CD8-positive, alpha-beta memory T cell (primary cell): Measurements from ENCODE around the gene CPNE4. TPM values are rescaled to one million over a fixed set of nuclear protein-coding genes. Genes with fewer than 3 reads are reported as not detected.

Source experiments
- CTCF ChIA-PET: fragments of 350-600 bp; sonication (Branson Sonifier 250); formaldehyde crosslinking; loops from one replicate; lab custom pipeline; 2021; ENCODE audit warnings: antibody characterized with exemption; lab: Charles Lee
- POLR2A ChIA-PET: fragments of 350-600 bp; sonication (Branson Sonifier 250); formaldehyde crosslinking; loops from one replicate; lab custom pipeline; 2021; ENCODE audit warnings: antibody characterized with exemption; lab: Charles Lee
- DNase-seq, 5 donors: peaks; one replicate each; pipeline versions ENCODE4 v3.0.0 to v3.0.0-alpha.2; 2020 to 2022; ENCODE audit warnings: mixed read lengths in 1 of 5
- H3K27ac ChIP-seq: one replicate; pipeline ENCODE4 v1.7.0; 2013; ENCODE audit warnings: low read depth, mild to moderate bottlenecking, low read length, moderate library complexity
- H3K27me3 ChIP-seq: 2 replicates; pipeline ENCODE4 v1.7.0; 2013; ENCODE audit warnings: low read length, mild to moderate bottlenecking; ENCODE audit not compliant: insufficient read depth, poor library complexity, severe bottlenecking
- H3K36me3 ChIP-seq: 2 replicates; pipeline ENCODE4 v1.7.0; 2013; ENCODE audit warnings: mild to moderate bottlenecking, low read length, moderate library complexity; ENCODE audit not compliant: insufficient read depth
- H3K4me1 ChIP-seq: 2 replicates; pipeline ENCODE4 v1.7.0; 2013; ENCODE audit warnings: mild to moderate bottlenecking, low read length, moderate library complexity; ENCODE audit not compliant: insufficient read depth
- H3K4me3 ChIP-seq: 2 replicates; pipeline ENCODE4 v1.7.0; 2013; ENCODE audit warnings: mild to moderate bottlenecking, low read length
- H3K9me3 ChIP-seq: 2 replicates; pipeline ENCODE4 v1.7.0; 2013; ENCODE audit warnings: mild to moderate bottlenecking, low read length
- H3K27ac Mint-ChIP-seq, 8 donors: one replicate each; pipeline ENCODE4 v1.8.0; 2020 to 2021; ENCODE audit warnings: mixed read lengths in 8 of 8, mild to moderate bottlenecking in 6 of 8, inconsistent platforms in 3 of 8, moderate library complexity in 3 of 8
- H3K27me3 Mint-ChIP-seq, 2 donors: one replicate each; pipeline ENCODE4 v1.8.0; 2020 to 2021; ENCODE audit warnings: mixed read lengths in 2 of 2, mild to moderate bottlenecking in 1 of 2, moderate library complexity in 1 of 2
- H3K36me3 Mint-ChIP-seq, 3 donors: one replicate each; pipeline ENCODE4 v1.8.0; 2020 to 2021; ENCODE audit warnings: mixed read lengths in 3 of 3, inconsistent platforms in 1 of 3, mild to moderate bottlenecking in 1 of 3
- H3K4me1 Mint-ChIP-seq, 3 donors: one replicate each; pipeline ENCODE4 v1.8.0; 2020 to 2021; ENCODE audit warnings: mixed read lengths in 3 of 3, inconsistent platforms in 1 of 3, mild to moderate bottlenecking in 1 of 3
- H3K4me3 Mint-ChIP-seq, 7 donors: one replicate each; pipeline ENCODE4 v1.8.0; 2020 to 2021; ENCODE audit warnings: mixed read lengths in 7 of 7, mild to moderate bottlenecking in 6 of 7, moderate library complexity in 4 of 7, inconsistent platforms in 2 of 7
- H3K9me3 Mint-ChIP-seq, 5 donors: one replicate each; pipeline ENCODE4 v1.8.0; 2020 to 2022; ENCODE audit warnings: mixed read lengths in 5 of 5, mild to moderate bottlenecking in 3 of 5, moderate library complexity in 2 of 5, inconsistent platforms in 1 of 5
- polyA plus RNA-seq: library from polyadenylated mRNA; unstranded; fragments of 300-500 nt; fragmentation: Illumina TruSeq; gene quantifications from one replicate; pipeline ENCODE4 v1.2.3, GENCODE V29; 2021
- total RNA-seq, 2 experiments: library from RNA; stranded (reverse); gene quantifications; one replicate each; pipeline ENCODE4 v1.2.3, GENCODE V29; 2021

The CPNE4 gene
- total and polyA plus RNA-seq, 3 experiments from 2014 or later: not detected

- no peak overlapping the region for H3K27ac Mint-ChIP-seq
- peaks cover 9 to 17% of the 10 kb centered on the region in 2 donors for H3K27me3 Mint-ChIP-seq
- H3K4me1 Mint-ChIP-seq: no peaks in the 10 kb centered on the region
- H3K4me3 ChIP-seq: no peak overlapping the region
- no peak overlapping the region for H3K4me3 Mint-ChIP-seq
- no peaks in the 10 kb centered on the region for H3K36me3 ChIP-seq
- no peak for DNase-seq
- POLR2A ChIA-PET: no interaction called here
- no peaks in the 10 kb centered on the region for H3K27me3 ChIP-seq
- H3K4me1 ChIP-seq: no peaks in the 10 kb centered on the region
- H3K27ac ChIP-seq: no peak overlapping the region
- no peaks in the 10 kb centered on the region for H3K9me3 Mint-ChIP-seq
- H3K36me3 Mint-ChIP-seq: no peaks in the 10 kb centered on the region
- CTCF ChIA-PET: no interaction called here
- H3K9me3 ChIP-seq: no peaks in the 10 kb centered on the region
These were observed 25.6 kb downstream of the CPNE4 start for GRCh38 chr3:132009241-132009640.

- Histone ChIP-seq H3K4me1 (no peaks in the 10 kb centered on the region), H3K4me3 (no peak overlapping the region), H3K9me3 (no peaks in the 10 kb centered on the region), H3K27me3 (no peaks in the 10 kb centered on the region), H3K36me3 (no peaks in the 10 kb centered on the region), H3K27ac (no peak overlapping the region)
- DNase-seq: no peak
- no peaks in the 10 kb centered on the region for H3K9me3 Mint-ChIP-seq
- H3K4me1 Mint-ChIP-seq: no peaks in the 10 kb centered on the region
- H3K27me3 Mint-ChIP-seq: peaks cover 8 to 13% of the 10 kb centered on the region in 2 donors
- POLR2A ChIA-PET: no interaction called here
- H3K36me3 Mint-ChIP-seq: no peaks in the 10 kb centered on the region
- no peak overlapping the region for H3K4me3 Mint-ChIP-seq
- CTCF ChIA-PET: no interaction called here
- H3K27ac Mint-ChIP-seq: no peak overlapping the region
These were observed 26.0 kb downstream of the CPNE4 start for GRCh38 chr3:132008837-132009236.

GRCh38 chr3:132007617-132008016 lies 27.2 kb downstream of the CPNE4 start:
- Mint-ChIP-seq H3K27ac (no peak overlapping the region), H3K27me3 (peaks cover 6 to 7% of the 10 kb centered on the region in 2 donors), H3K9me3 (no peaks in the 10 kb centered on the region), H3K36me3 (no peaks in the 10 kb centered on the region), H3K4me1 (no peaks in the 10 kb centered on the region), H3K4me3 (no peak overlapping the region)
- Histone ChIP-seq H3K36me3 (no peaks in the 10 kb centered on the region), H3K4me1 (no peaks in the 10 kb centered on the region), H3K27ac (no peak overlapping the region), H3K4me3 (no peak overlapping the region), H3K9me3 (no peaks in the 10 kb centered on the region), H3K27me3 (no peaks in the 10 kb centered on the region)
- no peak for DNase-seq
- ChIA-PET CTCF (no interaction called here), POLR2A (no interaction called here)

GRCh38 chr3:132006605-132007204 lies 28.1 kb downstream of the CPNE4 start:
- H3K27ac Mint-ChIP-seq: no peak overlapping the region
- DNase-seq: no peak
- ChIA-PET CTCF (no interaction called here), POLR2A (no interaction called here)
- H3K36me3 Mint-ChIP-seq: no peaks in the 10 kb centered on the region
- H3K9me3 ChIP-seq: no peaks in the 10 kb centered on the region
- no peaks in the 10 kb centered on the region for H3K27me3 ChIP-seq
- no peak overlapping the region for H3K27ac ChIP-seq
- H3K4me1 Mint-ChIP-seq: no peaks in the 10 kb centered on the region
- peaks cover 3 to 6% of the 10 kb centered on the region in 2 donors for H3K27me3 Mint-ChIP-seq
- no peak overlapping the region for H3K4me3 Mint-ChIP-seq
- H3K4me3 ChIP-seq: no peak overlapping the region
- no peaks in the 10 kb centered on the region for H3K9me3 Mint-ChIP-seq
- H3K36me3 ChIP-seq: no peaks in the 10 kb centered on the region
- no peaks in the 10 kb centered on the region for H3K4me1 ChIP-seq

- CTCF ChIA-PET: no interaction called here
These were observed 30.2 kb downstream of the CPNE4 start for GRCh38 chr3:132004571-132004970.

GRCh38 chr3:132003685-132004084 lies 31.1 kb downstream of the CPNE4 start:
- H3K27me3 Mint-ChIP-seq: no peaks in the 10 kb centered on the region
- Histone ChIP-seq H3K4me3 (no peak overlapping the region), H3K27me3 (no peaks in the 10 kb centered on the region), H3K36me3 (no peaks in the 10 kb centered on the region), H3K9me3 (no peaks in the 10 kb centered on the region), H3K4me1 (no peaks in the 10 kb centered on the region), H3K27ac (no peak overlapping the region)
- no peaks in the 10 kb centered on the region for H3K36me3 Mint-ChIP-seq
- ChIA-PET POLR2A (no interaction called here), CTCF (no interaction called here)
- no peak for DNase-seq
- H3K27ac Mint-ChIP-seq: no peak overlapping the region
- no peak overlapping the region for H3K4me3 Mint-ChIP-seq
- no peaks in the 10 kb centered on the region for H3K9me3 Mint-ChIP-seq
- no peaks in the 10 kb centered on the region for H3K4me1 Mint-ChIP-seq

More at GRCh38 chr3:132004571-132004970, 30.2 kb downstream of the CPNE4 start:
- H3K27me3 ChIP-seq: no peaks in the 10 kb centered on the region
- no peak for DNase-seq
- Mint-ChIP-seq H3K36me3 (no peaks in the 10 kb centered on the region), H3K4me3 (no peak overlapping the region), H3K27me3 (peaks cover 0 to 4% of the 10 kb centered on the region in 2 donors), H3K27ac (no peak overlapping the region), H3K9me3 (no peaks in the 10 kb centered on the region), H3K4me1 (no peaks in the 10 kb centered on the region)
- no peak overlapping the region for H3K4me3 ChIP-seq
- POLR2A ChIA-PET: no interaction called here
- no peaks in the 10 kb centered on the region for H3K9me3 ChIP-seq
- no peak overlapping the region for H3K27ac ChIP-seq
- H3K36me3 ChIP-seq: no peaks in the 10 kb centered on the region
- H3K4me1 ChIP-seq: no peaks in the 10 kb centered on the region

- Mint-ChIP-seq H3K4me1 (no peaks in the 10 kb centered on the region), H3K27ac (no peak overlapping the region), H3K4me3 (no peak overlapping the region), H3K9me3 (no peaks in the 10 kb centered on the region), H3K36me3 (no peaks in the 10 kb centered on the region), H3K27me3 (peaks cover 0 to 7% of the 10 kb centered on the region in 2 donors)
- Histone ChIP-seq H3K4me3 (no peak overlapping the region), H3K4me1 (no peaks in the 10 kb centered on the region), H3K9me3 (no peaks in the 10 kb centered on the region), H3K36me3 (no peaks in the 10 kb centered on the region), H3K27me3 (no peaks in the 10 kb centered on the region), H3K27ac (no peak overlapping the region)
- ChIA-PET CTCF (no interaction called here), POLR2A (no interaction called here)
- no peak for DNase-seq
These were observed 32.8 kb downstream of the CPNE4 start for GRCh38 chr3:132001999-132002398.

- CTCF ChIA-PET: no interaction called here
- peaks cover 0 to 2% (median 0%) of the 10 kb centered on the region in 5 donors for H3K9me3 Mint-ChIP-seq
- DNase-seq: no peak
These were observed 33.8 kb downstream of the CPNE4 start for GRCh38 chr3:132001036-132001435.

More at GRCh38 chr3:132001036-132001435, 33.8 kb downstream of the CPNE4 start:
- Histone ChIP-seq H3K27me3 (no peaks in the 10 kb centered on the region), H3K27ac (no peak overlapping the region), H3K9me3 (no peaks in the 10 kb centered on the region), H3K36me3 (no peaks in the 10 kb centered on the region), H3K4me1 (no peaks in the 10 kb centered on the region), H3K4me3 (no peak overlapping the region)
- Mint-ChIP-seq H3K27me3 (peaks cover 0 to 10% of the 10 kb centered on the region in 2 donors), H3K36me3 (no peaks in the 10 kb centered on the region), H3K27ac (no peak overlapping the region), H3K4me1 (no peaks in the 10 kb centered on the region), H3K4me3 (no peak overlapping the region)
- POLR2A ChIA-PET: no interaction called here
